H1 (cell line): ENCODE data around the gene AIFM3. TPM values are rescaled to one million over a fixed set of nuclear protein-coding genes. Genes with fewer than 3 reads are reported as not detected.

Source experiments
- CBX8 ChIP-seq: fragments of 300-800, 300-1000 bp; sonication (generic); IDR thresholded peaks from 2 replicates; pipeline ENCODE4 v1.7.1; 2016; ENCODE audit warnings: low read depth, low read length, borderline replicate concordance
- HDAC2 ChIP-seq, 2 experiments: fragments of 300-600 bp in 1 of 2; sonication (generic) in 1 of 2; IDR thresholded peaks; 2 replicates each; pipeline ENCODE4 v1.6.1; 2011 to 2012; ENCODE audit warnings: low read depth in 2 of 2, low read length in 2 of 2, mild to moderate bottlenecking in 2 of 2, moderate library complexity in 2 of 2, borderline replicate concordance in 1 of 2, inconsistent platforms in 1 of 2
- POLR2AphosphoS5 ChIP-seq: IDR thresholded peaks from 2 replicates; pipeline ENCODE4 v1.6.1; 2011; ENCODE audit warnings: low read depth, low read length
- RBBP5 ChIP-seq: IDR thresholded peaks from 2 replicates; pipeline ENCODE4 v1.7.1; 2012; ENCODE audit warnings: low read depth, mild to moderate bottlenecking, inconsistent platforms, low read length, moderate library complexity, borderline replicate concordance
- TEAD4 ChIP-seq: IDR thresholded peaks from 2 replicates; pipeline ENCODE4 v1.6.1; 2012; ENCODE audit warnings: low read depth, low read length, inconsistent platforms, mixed read lengths
- polyA plus RNA-seq, 7 experiments: library from polyadenylated mRNA; depleted of rRNA in 3 of 7; stranded (reverse) in 5 of 7; unstranded in 2 of 7; fragments of >200 nt in 5 of 7; fragments of 200-250 nt in 2 of 7; gene quantifications; 1 replicate in 5 of 7; 2 replicates in 1 of 7; 4 replicates in 1 of 7; pipeline versions ENCODE4 v1.2.1 to v1.2.3, GENCODE V29; 2011 to 2013; ENCODE audit warnings: missing spikeins in 2 of 7, mixed read lengths in 2 of 7
- total RNA-seq: library from RNA; stranded (reverse); fragmentation: NEBNext Ultra II Directional; extraction: Animal tissue kit (Norgen Biotek cat#: 25700); gene quantifications from 2 replicates; pipeline ENCODE4 v1.2.1, GENCODE V29; 2021

The AIFM3 gene
- total and polyA plus RNA-seq, 2 of the 8 experiments (the other 6 are each of a cell fraction or from before 2014, with no cell fraction given) = 0.86 to 1.4 TPM

GRCh38 chr22:20957102-20957682, 9.9 kb upstream of the AIFM3 start (continued):
- TF ChIP-seq TEAD4 = no peak
- 0 out of 2 replicates have a peak, but pooled peaks have one; percentile 29 for TF ChIP-seq RBBP5
- no peak for TF ChIP-seq HDAC2 (IDR thresholded peaks at IDR 0.05; ENCODE audit: borderline replicate concordance in 1 of 2, low read depth in 2 of 2, low read length in 2 of 2)
- TF ChIP-seq POLR2AphosphoS5 = no peak
- no peak for TF ChIP-seq CBX8
